ENCODE results near the gene CIAO2A. TPM values are rescaled to one million over a fixed set of nuclear protein-coding genes. Genes with fewer than 3 reads are reported as not detected.

Gene CIAO2A
- total RNA-seq, 2 donors from 2014 or later = 21.5 to 23.1 TPM

DNA sequence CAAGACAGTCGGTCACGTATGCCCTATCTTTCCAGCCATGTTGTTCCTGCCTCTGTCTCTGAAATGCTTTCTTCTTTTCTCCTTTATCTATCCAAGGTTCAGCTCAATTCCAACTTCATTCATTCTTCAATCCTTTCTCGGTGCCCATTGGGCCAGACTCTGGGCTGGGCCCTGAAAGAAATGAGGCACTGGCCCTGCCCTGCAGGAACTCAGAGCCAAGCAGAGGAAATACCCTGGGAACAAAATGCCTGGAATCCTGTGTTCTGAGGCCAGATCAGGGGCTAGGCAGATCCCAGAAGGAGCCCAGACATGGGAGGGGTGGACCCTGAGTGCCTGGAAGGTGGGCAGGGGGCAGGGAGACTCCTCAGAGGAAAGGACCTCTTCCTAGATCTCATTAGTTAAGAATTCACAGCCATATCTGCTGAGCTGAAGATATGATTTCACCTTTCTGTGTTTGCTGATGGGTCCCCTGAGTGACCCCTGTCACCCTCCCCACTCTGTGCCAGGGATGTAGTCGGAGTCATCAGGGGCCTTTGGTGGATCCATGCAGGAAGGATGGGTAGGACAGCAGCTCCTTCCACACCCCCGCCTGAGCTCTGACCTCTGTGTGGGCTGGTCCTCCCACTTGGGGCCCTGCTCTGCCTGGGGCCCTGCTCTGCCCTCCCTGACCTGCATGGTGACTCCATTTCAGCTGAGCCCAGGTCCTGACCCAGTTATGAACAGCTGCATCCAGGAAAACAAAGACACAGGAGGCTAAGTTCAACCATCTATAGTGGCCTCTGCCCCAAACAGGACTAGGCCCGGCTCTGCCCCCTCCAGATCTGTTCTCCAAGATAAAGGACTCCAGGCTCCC, 42.0 kb downstream of the CIAO2A start:
- ATAC-seq = no peak
- Mint-ChIP-seq H3K27ac (no peak overlapping the region), H3K36me3 (ENCODE audit: low read depth) (peaks cover 2% of the 10 kb centered on the region), H3K27me3 (peaks cover 31% of the 10 kb centered on the region), H3K4me1 (peaks cover 11% of the 10 kb centered on the region), H3K4me3 (no peak overlapping the region)
- DNase-seq = no peak
- H3K9me3 ChIP-seq (ENCODE audit: control insufficient read depth, low read length, poor library complexity, severe bottlenecking) = no peaks in the 10 kb centered on the region

DNA sequence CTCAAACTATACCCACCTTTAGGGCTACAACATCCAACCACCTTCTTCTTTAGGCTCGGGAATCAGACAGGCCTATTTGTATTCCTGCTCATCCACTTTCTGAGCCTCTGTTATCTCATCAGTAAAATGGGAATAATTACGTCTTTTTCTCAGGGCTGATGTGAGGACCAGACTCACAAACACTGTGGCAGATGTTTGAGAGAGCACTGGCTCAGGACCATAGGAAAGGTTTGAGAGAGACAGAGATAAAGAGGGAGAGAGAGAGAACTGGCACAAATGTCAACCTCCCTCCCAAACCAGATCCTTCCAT, 42.6 kb downstream of the CIAO2A start:
- no peak overlapping the region for H3K4me3 Mint-ChIP-seq
- H3K9me3 ChIP-seq (ENCODE audit: control insufficient read depth, low read length, poor library complexity, severe bottlenecking) = no peaks in the 10 kb centered on the region
- DNase-seq (no peak), ATAC-seq (no peak)
- H3K4me1 Mint-ChIP-seq = peaks cover 13% of the 10 kb centered on the region
- no peak overlapping the region for H3K27ac Mint-ChIP-seq
- peaks cover 31% of the 10 kb centered on the region for H3K27me3 Mint-ChIP-seq
- peaks cover 2% of the 10 kb centered on the region for H3K36me3 Mint-ChIP-seq (ENCODE audit: low read depth)

DNA sequence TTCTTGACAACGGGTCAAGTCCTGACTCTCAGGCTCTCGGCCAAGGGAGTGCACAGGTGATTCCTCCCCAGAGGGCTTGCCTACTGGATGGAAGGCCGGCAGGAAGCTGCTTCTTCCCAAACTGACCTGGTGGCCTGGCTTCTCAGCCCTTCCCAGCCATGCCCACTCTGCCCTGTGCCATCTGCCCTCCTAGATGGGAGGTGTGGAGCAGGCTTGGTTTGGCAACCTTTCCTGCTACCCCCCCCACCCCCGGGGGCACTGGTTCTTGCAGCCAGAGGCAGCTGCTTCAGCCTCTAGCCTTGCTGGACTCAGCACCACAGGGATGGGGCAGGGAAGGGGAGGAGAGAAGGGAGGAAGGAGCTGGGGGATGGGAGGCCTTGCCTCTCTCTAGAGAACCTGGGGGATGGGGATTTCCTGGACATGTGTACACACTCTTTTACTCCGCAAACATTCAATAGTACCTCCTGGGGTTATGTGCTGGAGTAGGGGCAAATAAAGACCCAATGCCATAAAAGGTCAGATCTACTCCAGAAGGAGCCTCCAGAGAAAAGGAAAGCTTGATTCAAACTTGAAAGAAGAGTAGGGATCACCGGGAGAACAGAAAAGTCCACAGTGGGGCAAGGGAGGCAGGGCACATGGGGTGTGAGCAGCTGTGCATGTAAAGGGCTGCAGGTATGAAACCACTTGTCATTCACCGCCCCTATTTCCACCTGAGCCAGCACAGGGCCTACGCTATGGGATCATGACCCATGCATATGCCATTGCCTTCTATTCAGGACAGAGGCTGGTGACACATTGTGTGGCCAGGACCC, 43.2 kb downstream of the CIAO2A start:
- Mint-ChIP-seq H3K36me3 (ENCODE audit: low read depth) (peaks cover 2% of the 10 kb centered on the region), H3K4me3 (no peak overlapping the region), H3K27me3 (peaks cover 31% of the 10 kb centered on the region), H3K27ac (no peak overlapping the region), H3K4me1 (peaks cover 13% of the 10 kb centered on the region)
- ATAC-seq (no peak), DNase-seq (no peak)
- H3K9me3 ChIP-seq (ENCODE audit: control insufficient read depth, low read length, poor library complexity, severe bottlenecking) = no peaks in the 10 kb centered on the region

DNA sequence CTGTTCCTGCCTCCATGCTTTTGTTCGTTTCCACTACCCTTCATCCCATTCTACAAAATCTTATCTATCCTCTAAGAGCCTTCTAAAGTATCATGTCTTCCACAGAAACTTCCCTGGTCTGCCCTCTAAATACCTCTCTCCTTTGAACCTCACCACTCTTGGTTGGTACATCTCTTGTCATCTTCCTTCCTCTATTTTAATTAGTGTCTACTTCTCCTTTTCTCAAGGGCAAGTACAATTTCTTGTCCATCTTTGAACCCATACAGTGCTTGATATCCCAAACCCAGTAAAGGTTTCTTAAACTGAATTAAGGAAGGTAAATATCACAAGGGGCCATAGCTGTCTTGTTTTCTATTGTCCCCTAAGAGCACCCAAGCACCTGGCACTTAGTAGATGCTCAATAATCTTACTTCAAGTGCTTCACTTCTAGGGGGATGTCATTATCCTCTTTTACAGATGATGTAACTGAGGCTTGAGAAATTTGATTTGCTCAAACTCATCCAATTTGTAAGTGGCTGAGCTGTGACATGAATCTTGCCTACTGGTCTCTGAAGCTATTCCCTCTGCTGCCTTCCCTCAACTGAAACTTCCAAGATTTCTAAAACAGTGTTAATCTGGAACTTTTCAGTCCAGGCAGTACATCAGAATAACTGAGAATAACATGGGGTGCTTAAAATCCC, 44.7 kb downstream of the CIAO2A start:
- no peak for ATAC-seq
- Mint-ChIP-seq H3K36me3 (ENCODE audit: low read depth) (peaks cover 2% of the 10 kb centered on the region), H3K4me3 (peak overlapping the region; percentile 60), H3K27me3 (peaks cover 31% of the 10 kb centered on the region), H3K27ac (no peak overlapping the region), H3K4me1 (peaks cover 13% of the 10 kb centered on the region)
- no peaks in the 10 kb centered on the region for H3K9me3 ChIP-seq (ENCODE audit: control insufficient read depth, low read length, poor library complexity, severe bottlenecking)
- no peak for DNase-seq

DNA sequence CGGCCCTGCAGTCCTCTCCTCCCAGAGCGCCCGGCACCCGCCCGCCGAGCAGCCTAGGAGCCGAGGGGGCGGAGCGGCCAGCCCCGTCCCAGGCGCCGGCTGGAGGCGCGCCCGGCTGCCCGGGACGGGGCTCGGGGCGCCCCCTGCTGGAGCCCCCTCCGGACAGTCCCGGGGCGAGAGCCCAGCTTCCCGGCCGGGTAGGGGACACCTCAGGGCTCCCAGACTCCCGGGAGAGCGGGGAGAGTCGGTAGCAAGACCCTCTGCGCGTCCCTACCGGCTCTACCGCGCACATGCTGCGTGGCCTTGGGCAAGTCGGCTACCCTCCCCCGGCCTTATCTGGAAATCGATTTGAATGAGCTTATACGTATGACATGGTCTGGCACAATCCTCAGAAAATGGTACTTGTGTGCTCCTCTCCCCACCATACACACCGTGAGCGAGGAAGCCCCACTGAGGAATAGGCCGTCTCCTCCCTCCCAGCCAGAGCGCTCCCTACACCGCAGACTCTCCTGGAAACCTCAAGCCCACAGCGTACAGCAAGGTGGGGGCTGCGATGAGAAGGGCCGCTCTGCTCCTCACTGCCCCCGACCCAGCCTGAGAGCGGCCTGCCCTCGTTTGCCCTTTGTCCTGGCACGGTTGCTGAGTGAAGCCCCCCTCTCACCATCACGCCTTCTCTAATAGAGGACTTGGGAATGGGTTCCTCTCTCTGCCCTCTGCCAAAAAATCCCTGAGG, 47.1 kb downstream of the CIAO2A start, which contains the start of gene DAPK2:
Gene DAPK2 (minus strand): TSS at position 65 of the 733 bp plus-strand sequence. CDS start 6,224 bp downstream, outside the sequence.
- peaks cover 34% of the 10 kb centered on the region for H3K27me3 Mint-ChIP-seq
- DNase-seq (peak; percentile 58 to 64 (median 60)), ATAC-seq (peak; percentile 89)
- peaks cover 2% of the 10 kb centered on the region for H3K36me3 Mint-ChIP-seq (ENCODE audit: low read depth)
- no peaks in the 10 kb centered on the region for H3K9me3 ChIP-seq (ENCODE audit: control insufficient read depth, low read length, poor library complexity, severe bottlenecking)
- peak within 1 kb of the TSS; percentile 78 for H3K4me3 Mint-ChIP-seq
- peaks cover 13% of the 10 kb centered on the region for H3K4me1 Mint-ChIP-seq
- peak within 1 kb of the TSS; percentile 21 for H3K27ac Mint-ChIP-seq

DNA sequence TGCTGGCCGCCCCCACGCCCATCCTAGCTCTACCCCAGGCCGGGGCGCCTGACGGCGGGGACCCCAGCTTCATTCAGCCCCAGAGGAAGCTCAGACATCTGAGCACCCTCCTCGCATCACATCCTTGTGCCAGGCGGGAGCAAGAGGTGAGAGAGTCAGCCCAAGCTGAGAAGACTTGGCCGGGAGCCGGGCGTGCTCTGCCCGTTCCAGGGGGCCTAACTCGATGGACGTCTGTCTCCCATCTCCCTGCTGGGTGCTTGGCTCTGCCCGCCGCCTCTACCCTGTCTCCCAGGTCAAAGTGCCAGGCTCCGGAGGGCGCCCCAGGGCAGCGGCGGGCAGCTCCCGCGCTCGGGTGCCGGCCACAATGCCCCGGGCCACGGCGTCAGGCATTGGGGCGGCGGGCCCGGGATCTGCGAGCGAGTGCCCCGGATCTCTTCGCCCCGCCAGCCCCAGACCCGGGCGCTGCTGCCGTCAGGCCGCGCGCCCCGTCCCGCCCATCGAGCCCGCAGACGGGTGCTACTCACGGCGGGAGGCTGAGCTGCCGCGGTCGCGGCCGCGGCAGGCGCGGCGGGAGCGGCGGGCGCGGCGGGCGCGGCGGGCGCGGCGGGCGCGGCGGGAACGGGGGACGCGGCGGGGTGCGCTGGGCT, 47.7 kb downstream of the CIAO2A start:
- H3K36me3 Mint-ChIP-seq (ENCODE audit: low read depth) = peaks cover 2% of the 10 kb centered on the region
- peak; percentile 53 for ATAC-seq

DNA sequence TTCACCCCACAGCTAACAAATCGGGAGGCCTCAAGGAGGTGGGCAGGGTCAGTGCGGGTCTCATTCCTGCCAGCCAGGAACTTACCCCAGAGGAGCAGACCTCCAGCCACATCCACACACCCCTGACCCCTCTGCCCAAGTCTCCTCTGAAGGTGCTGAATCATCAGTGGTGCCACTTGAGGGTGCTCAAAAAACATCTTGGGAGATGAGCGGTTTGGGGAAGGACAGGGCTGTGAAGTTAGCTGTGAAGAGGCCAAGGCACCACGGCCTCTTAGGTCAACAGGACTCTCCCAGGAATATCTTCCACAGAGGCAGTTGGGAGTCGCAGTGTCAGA, 48.6 kb downstream of the CIAO2A start:
- peak overlapping the region; percentile 61 for H3K4me3 Mint-ChIP-seq
- ATAC-seq (no peak), DNase-seq (no peak)
- peak overlapping the region; percentile 21 for H3K27ac Mint-ChIP-seq
- H3K27me3 Mint-ChIP-seq = peaks cover 32% of the 10 kb centered on the region
- peaks cover 9% of the 10 kb centered on the region for H3K4me1 Mint-ChIP-seq
- H3K9me3 ChIP-seq (ENCODE audit: control insufficient read depth, low read length, poor library complexity, severe bottlenecking) = no peaks in the 10 kb centered on the region
- peaks cover 2% of the 10 kb centered on the region for H3K36me3 Mint-ChIP-seq (ENCODE audit: low read depth)

More for the DNA sequence above, 47.7 kb downstream of the CIAO2A start:
- peak overlapping the region; percentile 73 for H3K4me3 Mint-ChIP-seq
- peaks cover 32% of the 10 kb centered on the region for H3K27me3 Mint-ChIP-seq
- no peaks in the 10 kb centered on the region for H3K9me3 ChIP-seq (ENCODE audit: control insufficient read depth, low read length, poor library complexity, severe bottlenecking)
- DNase-seq = no peak
- peaks cover 13% of the 10 kb centered on the region for H3K4me1 Mint-ChIP-seq
- peak overlapping the region; percentile 21 for H3K27ac Mint-ChIP-seq

DNA sequence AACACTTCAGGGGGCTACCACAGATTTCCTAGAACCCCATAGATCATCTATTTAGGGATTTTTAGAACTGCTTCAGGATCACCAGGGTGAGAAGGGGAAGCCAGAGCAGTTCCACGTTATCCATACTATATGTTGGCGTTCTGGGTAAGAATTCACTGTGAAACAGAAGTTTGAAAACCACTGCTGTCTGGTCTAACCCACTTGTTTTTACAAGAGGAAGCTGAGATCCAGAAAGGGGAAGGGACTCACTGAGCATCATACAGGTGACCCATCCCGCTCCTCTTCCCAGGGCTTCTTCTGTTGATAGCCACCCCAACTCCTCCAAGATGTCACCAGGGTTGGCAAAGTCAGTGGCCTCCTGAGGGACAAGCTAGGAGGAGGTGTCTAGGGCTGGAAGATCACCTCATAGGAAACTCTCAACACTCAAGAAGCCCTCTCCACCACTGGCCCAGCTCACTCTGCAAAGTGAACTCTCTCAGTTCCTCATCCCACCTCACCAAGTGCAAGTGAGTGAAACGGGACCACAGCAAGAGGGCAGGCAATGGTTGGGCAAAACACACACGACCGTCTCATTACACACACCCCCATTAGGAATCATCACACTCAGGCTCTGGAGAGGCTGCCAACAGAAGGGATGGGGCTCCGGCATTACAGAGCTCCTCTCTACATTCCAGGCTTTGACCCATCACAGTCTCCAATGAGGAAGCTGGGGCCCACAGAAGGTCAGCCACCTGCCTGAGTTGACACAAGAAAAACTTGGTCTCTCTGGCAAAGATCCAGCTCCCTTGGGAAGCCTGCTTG, 49.1 kb downstream of the CIAO2A start:
- no peak for DNase-seq
- Mint-ChIP-seq H3K27ac (peak overlapping the region; percentile 21), H3K4me1 (peaks cover 9% of the 10 kb centered on the region), H3K4me3 (peak overlapping the region; percentile 61), H3K36me3 (ENCODE audit: low read depth) (peaks cover 2% of the 10 kb centered on the region), H3K27me3 (peaks cover 32% of the 10 kb centered on the region)
- H3K9me3 ChIP-seq (ENCODE audit: control insufficient read depth, low read length, poor library complexity, severe bottlenecking) = no peaks in the 10 kb centered on the region
- no peak for ATAC-seq

DNA sequence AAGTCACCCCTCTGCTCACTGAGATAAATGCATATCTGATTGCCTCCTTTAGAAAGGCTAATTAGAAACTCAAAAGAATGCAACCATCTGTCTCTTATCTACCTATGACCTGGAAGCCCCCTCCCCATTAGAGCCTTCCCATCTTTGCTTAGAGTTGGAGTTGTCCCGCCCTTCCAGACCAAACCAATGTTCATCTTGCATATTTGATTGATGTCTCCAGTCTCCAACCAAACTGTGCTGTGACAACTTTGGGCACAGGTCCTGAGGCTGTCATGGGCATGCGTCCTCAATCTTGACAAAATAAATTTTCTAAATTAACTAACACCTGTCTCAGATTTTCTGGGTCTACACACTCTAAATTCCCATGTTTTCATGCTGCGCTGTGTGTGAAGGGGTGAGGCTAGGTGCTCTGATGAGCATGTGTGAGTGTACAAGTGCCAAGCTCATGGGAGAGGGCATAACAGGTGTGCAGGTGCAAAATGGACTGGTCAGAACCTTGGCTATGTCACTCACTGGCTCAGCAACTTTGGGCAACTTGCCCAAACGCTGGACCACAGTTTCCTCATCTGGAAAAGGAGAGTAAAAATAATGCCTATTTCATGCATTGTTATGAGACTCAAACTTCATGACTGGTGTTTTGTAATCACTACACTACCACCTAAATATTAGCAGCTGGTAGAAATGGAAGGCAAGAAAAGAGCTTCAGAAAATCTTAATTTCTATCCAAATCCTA, 54.6 kb downstream of the CIAO2A start:
- ATAC-seq (no peak), DNase-seq (no peak)
- no peaks in the 10 kb centered on the region for H3K9me3 ChIP-seq (ENCODE audit: control insufficient read depth, low read length, poor library complexity, severe bottlenecking)
- Mint-ChIP-seq H3K27me3 (peaks cover 6% of the 10 kb centered on the region), H3K4me3 (no peak overlapping the region), H3K36me3 (ENCODE audit: low read depth) (peaks cover 2% of the 10 kb centered on the region), H3K27ac (no peak overlapping the region), H3K4me1 (peaks cover 5% of the 10 kb centered on the region)

DNA sequence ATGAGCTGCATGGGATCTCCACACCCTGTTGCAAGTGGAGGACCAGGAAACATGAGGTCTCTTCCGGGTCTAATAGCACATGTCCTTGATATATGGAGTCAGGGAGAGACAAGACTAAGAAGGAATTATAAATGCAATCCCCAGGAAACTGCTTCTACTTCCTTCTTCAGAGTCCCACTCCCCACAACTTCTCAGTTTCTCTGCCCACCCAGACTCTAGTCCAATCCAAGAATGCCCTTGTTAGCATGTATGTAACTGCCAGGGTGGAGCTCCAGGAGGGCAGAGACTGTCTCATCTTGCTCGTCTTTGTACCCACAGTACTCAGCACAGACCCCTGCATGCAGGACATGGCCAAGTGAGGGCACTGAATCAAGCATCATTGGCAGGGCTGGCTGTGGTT, 55.7 kb downstream of the CIAO2A start:
- DNase-seq (no peak), ATAC-seq (no peak)
- peaks cover 5% of the 10 kb centered on the region for H3K4me1 Mint-ChIP-seq
- peaks cover 2% of the 10 kb centered on the region for H3K36me3 Mint-ChIP-seq (ENCODE audit: low read depth)
- no peaks in the 10 kb centered on the region for H3K9me3 ChIP-seq (ENCODE audit: control insufficient read depth, low read length, poor library complexity, severe bottlenecking)
- H3K4me3 Mint-ChIP-seq = no peak overlapping the region
- H3K27me3 Mint-ChIP-seq = no peaks in the 10 kb centered on the region
- H3K27ac Mint-ChIP-seq = no peak overlapping the region

DNA sequence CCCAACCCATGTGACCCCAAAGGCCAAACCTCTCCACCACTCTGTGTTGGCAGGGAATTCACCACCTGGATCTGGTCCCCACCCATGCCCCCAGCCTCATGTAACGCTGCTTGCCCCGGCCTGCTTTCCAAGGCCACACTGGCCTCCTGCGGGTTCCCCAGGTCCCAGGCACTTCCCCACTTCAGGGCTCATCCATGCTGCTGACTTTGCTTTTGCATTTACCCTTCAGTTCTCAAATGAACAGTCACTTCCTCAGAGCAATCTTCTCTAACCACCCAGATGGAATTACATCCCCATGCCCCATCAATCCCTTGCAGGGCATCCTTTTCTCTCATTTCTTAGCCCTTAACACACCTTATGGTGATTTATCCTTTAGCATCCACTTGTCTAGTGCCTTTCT, 56.5 kb downstream of the CIAO2A start:
- ATAC-seq = no peak
- peaks cover 9% of the 10 kb centered on the region for H3K4me1 Mint-ChIP-seq

More for the DNA sequence above, 56.5 kb downstream of the CIAO2A start:
- Mint-ChIP-seq H3K36me3 (ENCODE audit: low read depth) (peaks cover 2% of the 10 kb centered on the region), H3K4me3 (no peak overlapping the region), H3K27ac (peak overlapping the region; percentile 27), H3K27me3 (no peaks in the 10 kb centered on the region)
- no peak for DNase-seq
- no peaks in the 10 kb centered on the region for H3K9me3 ChIP-seq (ENCODE audit: control insufficient read depth, low read length, poor library complexity, severe bottlenecking)
